GM12878 (cell line): ENCODE data around the gene PDE6D.
A peak's percentile ranks its signal among the peaks of the same experiment; 100 is the strongest.

ENCODE experiments used
- BACH1 ChIP-seq: fragments of 450-650 bp; IDR thresholded peaks from 2 replicates; pipeline ENCODE4 v1.6.1; 2017; ENCODE audit warnings: mild to moderate bottlenecking, borderline replicate concordance
- CBX3 ChIP-seq: fragments of 200-600 bp; sonication (generic); IDR thresholded peaks from 2 replicates; pipeline ENCODE4 v1.6.1; 2016; ENCODE audit warnings: low read depth, borderline replicate concordance
- CBX5 ChIP-seq: sonication (generic); IDR thresholded peaks from 2 replicates; pipeline ENCODE4 v1.6.1; 2016; ENCODE audit warnings: low read depth, moderate library complexity, mild to moderate bottlenecking, inconsistent platforms
- EGR1 ChIP-seq, 2 experiments: IDR thresholded peaks; 1 replicate in 1 of 2; 2 replicates in 1 of 2; pipeline ENCODE4 v1.6.1; 2011 to 2012; ENCODE audit warnings: low read depth in 2 of 2, low read length in 2 of 2, borderline replicate concordance in 1 of 2, mild to moderate bottlenecking in 1 of 2, moderate library complexity in 1 of 2
- EZH2 ChIP-seq: IDR thresholded peaks from 2 replicates; pipeline ENCODE4 v1.6.1; 2012; ENCODE audit warnings: low read depth, mild to moderate bottlenecking, control low read depth, inconsistent platforms, low read length, borderline replicate concordance; ENCODE audit not compliant: control insufficient read depth
- FOXK2 ChIP-seq: fragments of 450-650 bp; IDR thresholded peaks from 2 replicates; pipeline ENCODE4 v1.6.1; 2017; ENCODE audit warnings: mild to moderate bottlenecking, moderate library complexity
- NFYA ChIP-seq: IDR thresholded peaks from 2 replicates; pipeline ENCODE4 v1.6.1; 2011; ENCODE audit warnings: low read depth, mild to moderate bottlenecking, low read length, improper control_type of control experiment, borderline replicate concordance
- NFYB ChIP-seq: IDR thresholded peaks from 2 replicates; pipeline ENCODE4 v1.6.1; 2011; ENCODE audit warnings: low read depth, mild to moderate bottlenecking, low read length, improper control_type of control experiment, moderate library complexity; ENCODE audit not compliant: insufficient read depth
- TCF12 ChIP-seq: IDR thresholded peaks from 2 replicates; pipeline ENCODE4 v1.6.1; 2011; ENCODE audit warnings: low read depth, mild to moderate bottlenecking, low read length
- TF ChIP-seq, protein P1 (sequence below): IDR thresholded peaks from 2 replicates; pipeline ENCODE4 v1.6.1; 2011; ENCODE audit warnings: mild to moderate bottlenecking, low read depth, low read length, moderate library complexity; ENCODE audit not compliant: insufficient replicate concordance
- TF ChIP-seq, protein P2 (sequence below), 3 experiments: IDR thresholded peaks in 2 of 3; conservative IDR thresholded peaks in 1 of 3; 2 replicates each; pipeline ENCODE4 v1.5.1; 2011; ENCODE audit warnings: low read depth in 3 of 3, low read length in 3 of 3, mild to moderate bottlenecking in 3 of 3, control low read depth in 2 of 3, moderate library complexity in 2 of 3, inconsistent platforms in 1 of 3, mixed read lengths in 1 of 3; ENCODE audit not compliant: control insufficient read depth in 2 of 3, insufficient read depth in 1 of 3; ENCODE audit errors: extremely low read depth in 1 of 3

DNA sequence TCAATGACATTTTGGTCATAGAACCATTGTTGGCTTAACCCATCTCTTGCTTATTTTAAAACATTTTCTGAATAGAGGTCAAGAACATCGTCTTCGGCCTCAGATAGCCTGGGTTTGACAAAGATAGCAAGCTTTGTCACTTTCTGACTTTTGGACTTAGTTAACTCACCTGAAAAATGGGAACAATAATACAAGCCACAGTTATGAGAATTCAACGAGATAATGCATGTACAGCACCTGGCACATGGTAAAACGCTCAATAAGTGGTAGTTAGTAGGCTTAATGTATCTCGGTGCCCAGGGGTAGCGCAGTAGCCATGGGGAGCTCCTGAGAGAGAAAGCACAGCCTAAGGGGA lies 4.7 kb upstream of the PDE6D start:
- TF ChIP-seq, protein P1, sequence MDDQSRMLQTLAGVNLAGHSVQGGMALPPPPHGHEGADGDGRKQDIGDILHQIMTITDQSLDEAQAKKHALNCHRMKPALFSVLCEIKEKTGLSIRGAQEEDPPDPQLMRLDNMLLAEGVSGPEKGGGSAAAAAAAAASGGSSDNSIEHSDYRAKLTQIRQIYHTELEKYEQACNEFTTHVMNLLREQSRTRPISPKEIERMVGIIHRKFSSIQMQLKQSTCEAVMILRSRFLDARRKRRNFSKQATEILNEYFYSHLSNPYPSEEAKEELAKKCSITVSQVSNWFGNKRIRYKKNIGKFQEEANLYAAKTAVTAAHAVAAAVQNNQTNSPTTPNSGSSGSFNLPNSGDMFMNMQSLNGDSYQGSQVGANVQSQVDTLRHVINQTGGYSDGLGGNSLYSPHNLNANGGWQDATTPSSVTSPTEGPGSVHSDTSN: no peak
- TF ChIP-seq TCF12 (no peak), CBX5 (peak; percentile 4; the same call in 1 of the 2 replicates), BACH1 (no peak), EGR1 (IDR thresholded peaks at IDR 0.05; ENCODE audit: borderline replicate concordance in 1 of 2, low read depth in 2 of 2, low read length in 2 of 2) (no peak), EZH2 (no peak), NFYB (no peak), CBX3 (no peak), NFYA (no peak), FOXK2 (no peak)
- TF ChIP-seq, protein P2, sequence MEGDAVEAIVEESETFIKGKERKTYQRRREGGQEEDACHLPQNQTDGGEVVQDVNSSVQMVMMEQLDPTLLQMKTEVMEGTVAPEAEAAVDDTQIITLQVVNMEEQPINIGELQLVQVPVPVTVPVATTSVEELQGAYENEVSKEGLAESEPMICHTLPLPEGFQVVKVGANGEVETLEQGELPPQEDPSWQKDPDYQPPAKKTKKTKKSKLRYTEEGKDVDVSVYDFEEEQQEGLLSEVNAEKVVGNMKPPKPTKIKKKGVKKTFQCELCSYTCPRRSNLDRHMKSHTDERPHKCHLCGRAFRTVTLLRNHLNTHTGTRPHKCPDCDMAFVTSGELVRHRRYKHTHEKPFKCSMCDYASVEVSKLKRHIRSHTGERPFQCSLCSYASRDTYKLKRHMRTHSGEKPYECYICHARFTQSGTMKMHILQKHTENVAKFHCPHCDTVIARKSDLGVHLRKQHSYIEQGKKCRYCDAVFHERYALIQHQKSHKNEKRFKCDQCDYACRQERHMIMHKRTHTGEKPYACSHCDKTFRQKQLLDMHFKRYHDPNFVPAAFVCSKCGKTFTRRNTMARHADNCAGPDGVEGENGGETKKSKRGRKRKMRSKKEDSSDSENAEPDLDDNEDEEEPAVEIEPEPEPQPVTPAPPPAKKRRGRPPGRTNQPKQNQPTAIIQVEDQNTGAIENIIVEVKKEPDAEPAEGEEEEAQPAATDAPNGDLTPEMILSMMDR (IDR thresholded peaks at IDR 0.05 in 2 of 3, conservative IDR thresholded peaks at IDR 0.05 in 1 of 3; ENCODE audit: control insufficient read depth in 2 of 3, extremely low read depth in 1 of 3, insufficient read depth in 1 of 3, low read depth in 3 of 3, low read length in 3 of 3): no peak
